ENCODE results near the gene LRP1.

Gene LRP1

DNA sequence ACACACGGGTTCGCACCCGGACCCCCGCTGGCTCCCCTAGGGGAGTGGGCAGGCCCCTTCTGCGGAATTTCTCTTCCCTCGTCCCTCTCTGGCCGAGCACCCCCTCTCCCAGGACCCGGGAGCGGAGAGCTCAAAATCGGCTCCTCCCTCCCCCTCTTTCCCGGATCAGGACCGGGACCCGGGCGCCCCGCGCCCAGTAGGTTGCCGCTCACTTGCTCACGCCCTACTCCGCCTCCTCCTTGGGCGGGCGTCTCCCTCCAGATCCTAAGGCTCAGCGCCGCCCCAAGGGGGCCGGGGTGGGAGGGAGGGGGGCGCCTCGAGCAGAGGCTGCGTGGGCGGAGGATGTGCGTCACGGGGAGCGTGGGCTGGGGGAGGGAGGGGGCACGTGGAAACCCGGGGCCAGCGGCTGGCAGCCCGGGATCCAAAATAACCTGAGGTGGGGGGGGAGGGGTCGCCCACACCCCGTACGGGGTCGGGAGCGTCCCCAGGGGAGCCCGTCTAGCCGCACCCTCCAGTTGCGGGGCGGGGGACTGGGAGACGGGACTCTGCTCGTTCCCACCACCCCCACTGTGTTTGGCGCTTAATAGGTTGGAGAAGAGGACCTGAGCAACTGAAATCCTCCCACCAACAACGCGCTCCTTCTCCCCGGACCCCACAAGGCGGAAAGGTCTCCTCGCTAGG, 41.1 kb upstream of the LRP1 start:
- DNase-seq (ENCODE audit: insufficient read length, low spot score) (peak; percentile 54), FAIRE-seq (no peak)
- TF ChIP-seq, protein P1, sequence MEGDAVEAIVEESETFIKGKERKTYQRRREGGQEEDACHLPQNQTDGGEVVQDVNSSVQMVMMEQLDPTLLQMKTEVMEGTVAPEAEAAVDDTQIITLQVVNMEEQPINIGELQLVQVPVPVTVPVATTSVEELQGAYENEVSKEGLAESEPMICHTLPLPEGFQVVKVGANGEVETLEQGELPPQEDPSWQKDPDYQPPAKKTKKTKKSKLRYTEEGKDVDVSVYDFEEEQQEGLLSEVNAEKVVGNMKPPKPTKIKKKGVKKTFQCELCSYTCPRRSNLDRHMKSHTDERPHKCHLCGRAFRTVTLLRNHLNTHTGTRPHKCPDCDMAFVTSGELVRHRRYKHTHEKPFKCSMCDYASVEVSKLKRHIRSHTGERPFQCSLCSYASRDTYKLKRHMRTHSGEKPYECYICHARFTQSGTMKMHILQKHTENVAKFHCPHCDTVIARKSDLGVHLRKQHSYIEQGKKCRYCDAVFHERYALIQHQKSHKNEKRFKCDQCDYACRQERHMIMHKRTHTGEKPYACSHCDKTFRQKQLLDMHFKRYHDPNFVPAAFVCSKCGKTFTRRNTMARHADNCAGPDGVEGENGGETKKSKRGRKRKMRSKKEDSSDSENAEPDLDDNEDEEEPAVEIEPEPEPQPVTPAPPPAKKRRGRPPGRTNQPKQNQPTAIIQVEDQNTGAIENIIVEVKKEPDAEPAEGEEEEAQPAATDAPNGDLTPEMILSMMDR (IDR thresholded peaks at IDR 0.05; ENCODE audit: insufficient read depth, missing control alignments): no peak

DNA sequence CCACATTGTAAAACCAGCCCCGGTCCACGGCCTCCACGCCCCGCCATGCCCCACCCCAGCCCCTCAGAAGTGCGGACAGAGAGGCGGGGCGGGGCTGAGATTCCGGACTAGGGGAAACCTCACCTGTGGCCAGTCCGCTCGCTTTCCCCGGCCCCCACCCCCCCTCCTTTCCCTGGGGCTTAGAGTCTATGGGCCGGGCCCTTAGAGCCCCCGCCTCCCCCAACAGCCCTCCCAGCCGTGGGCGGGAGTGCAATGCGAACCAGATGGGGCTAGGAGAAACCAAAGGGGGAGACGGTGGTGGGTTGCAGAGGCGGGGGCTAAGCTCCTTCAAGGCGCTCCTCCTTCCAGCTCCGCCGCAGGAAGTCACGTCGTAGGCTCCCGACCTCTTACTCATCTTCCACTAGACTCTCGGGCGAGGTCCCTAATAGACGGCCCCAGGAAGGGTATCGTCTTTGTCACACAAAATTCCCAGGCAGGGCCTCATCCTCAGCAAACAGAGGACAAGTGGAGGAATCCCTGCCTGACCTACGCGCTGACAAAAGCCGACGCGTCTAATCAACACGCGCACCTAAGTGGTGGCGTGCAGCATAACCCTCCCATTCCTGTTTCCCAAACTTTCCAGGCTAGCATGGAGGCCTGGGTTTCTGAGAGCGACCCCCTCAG, 40.5 kb upstream of the LRP1 start:
- DNase-seq (ENCODE audit: insufficient read length, low spot score) (peak; percentile 21), FAIRE-seq (no peak)
- TF ChIP-seq, protein P1 (IDR thresholded peaks at IDR 0.05; ENCODE audit: insufficient read depth, missing control alignments): no peak

DNA sequence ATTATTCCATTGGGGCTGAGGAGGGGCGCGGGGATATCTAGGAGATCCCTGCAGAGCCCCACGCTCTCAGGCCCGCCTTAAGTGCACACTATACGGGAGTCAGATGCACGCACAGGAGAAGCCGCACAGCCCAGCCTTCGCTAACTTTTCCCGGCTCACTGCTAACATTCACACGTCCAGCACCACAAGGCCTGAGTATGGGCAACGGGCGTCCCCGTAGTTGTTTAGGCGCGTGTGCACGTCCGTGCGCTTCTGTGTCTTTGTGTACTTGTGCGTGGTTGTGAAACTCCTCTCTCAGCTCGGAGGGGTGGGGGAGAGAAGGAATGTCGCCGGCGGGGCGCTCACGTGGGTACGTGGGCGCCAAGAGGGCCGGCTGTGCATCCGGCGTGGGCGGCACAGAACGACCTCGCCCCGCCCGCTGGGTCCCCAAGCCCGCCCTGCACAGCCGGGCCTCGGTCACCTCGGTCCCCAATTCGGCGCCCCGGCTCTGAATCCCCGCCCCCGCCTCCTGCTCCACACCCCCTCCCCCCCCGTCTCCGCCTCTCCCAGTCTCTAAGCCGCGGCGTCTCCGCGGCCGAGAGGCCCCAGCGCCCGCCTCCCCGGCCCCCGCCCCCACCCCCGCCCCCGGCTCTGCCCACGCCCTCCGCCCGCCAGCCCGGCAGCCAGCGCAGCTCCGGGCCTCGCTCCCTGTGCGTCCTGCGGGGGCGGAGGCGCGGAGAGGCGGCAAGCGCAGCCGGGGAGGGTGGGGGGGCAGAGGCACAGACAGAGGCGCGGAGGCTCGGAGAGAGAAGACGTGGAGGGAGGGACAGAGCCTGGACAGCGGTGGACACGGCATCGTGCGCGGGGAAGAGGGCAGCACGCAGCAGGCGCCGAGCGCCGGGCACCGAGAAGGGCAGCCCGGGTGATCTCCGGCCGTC, 39.7 kb upstream of the LRP1 start, which contains the start of gene NAB2:
NAB2 (plus strand) TSS at position 761 of the 917 bp plus-strand sequence. CDS start 158 bp downstream, outside the sequence.
- TF ChIP-seq, protein P1 (IDR thresholded peaks at IDR 0.05; ENCODE audit: insufficient read depth, missing control alignments): no peak
- DNase-seq (ENCODE audit: insufficient read length, low spot score) (peak; percentile 73), FAIRE-seq (no peak)

DNA sequence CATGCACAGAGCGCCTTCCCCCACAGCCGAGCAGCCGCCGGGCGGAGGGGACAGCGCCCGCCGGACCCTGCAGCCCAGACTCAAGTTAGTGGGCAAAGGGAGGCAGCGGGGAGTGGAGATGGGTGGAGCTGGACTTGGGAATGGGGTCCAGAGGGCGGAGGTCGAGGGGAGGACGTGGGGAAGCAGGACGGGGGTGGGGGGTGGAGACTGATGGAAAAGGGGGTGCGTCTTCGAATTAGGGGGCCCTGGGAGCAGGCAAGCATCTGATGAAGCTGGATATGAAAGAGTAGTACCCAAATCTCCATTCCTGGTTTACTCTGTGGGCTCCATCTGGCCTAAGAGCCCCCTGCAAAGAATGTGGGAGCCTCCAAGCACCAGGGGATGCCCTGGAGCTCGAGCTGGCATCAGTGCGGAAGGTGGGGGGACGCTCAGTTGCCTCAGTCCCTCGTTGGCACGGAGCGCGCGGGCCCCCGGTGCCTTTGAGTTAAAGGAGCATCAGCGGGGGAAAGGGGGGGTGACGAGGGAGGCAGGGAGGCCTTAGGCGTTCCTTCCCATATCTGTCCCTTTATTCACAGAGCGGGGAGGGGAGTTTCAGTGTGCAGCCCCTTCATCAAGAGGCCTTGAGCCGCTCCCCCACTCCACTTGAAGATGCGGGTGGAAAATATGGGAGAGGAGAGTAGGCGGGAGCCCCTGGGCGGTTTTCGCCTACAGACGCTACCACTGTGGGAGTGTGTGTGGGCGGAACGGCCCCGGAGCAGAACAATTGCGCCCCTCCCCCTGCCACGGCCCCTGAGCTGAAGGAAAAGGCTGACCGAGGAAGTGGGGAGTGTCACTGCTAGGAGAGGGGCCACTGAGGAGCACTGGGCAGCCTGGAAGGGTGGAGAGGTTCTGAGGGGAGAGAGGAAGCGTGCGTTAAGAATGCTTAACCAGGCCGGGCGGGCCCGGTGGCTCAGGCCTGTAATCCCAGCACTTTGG, 38.7 kb upstream of the LRP1 start:
- FAIRE-seq: no peak
- DNase-seq (ENCODE audit: insufficient read length, low spot score): no peak
- TF ChIP-seq, protein P1 (IDR thresholded peaks at IDR 0.05; ENCODE audit: insufficient read depth, missing control alignments): no peak

DNA sequence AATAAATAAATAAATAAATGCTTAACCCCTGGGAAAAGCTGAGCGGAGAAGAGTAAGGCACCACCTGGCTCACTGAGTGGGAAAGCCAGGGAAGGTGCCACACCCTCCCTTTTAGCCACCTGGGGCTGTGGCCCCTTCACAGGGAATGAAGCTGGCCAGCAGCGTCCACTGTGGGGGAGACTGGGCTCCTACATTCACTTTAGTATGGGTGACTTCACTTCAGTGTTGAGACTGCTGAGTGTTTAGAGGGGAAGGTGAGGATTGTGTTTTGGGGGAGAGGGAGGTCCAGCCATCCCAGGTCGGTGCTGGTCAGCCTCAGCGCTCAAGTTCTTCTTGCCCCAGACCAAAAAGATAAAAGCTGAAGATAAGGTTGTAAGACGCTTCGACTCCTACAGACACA, 37.8 kb upstream of the LRP1 start:
- FAIRE-seq (no peak), DNase-seq (ENCODE audit: insufficient read length, low spot score) (no peak)
- TF ChIP-seq, protein P1 (IDR thresholded peaks at IDR 0.05; ENCODE audit: insufficient read depth, missing control alignments): no peak

DNA sequence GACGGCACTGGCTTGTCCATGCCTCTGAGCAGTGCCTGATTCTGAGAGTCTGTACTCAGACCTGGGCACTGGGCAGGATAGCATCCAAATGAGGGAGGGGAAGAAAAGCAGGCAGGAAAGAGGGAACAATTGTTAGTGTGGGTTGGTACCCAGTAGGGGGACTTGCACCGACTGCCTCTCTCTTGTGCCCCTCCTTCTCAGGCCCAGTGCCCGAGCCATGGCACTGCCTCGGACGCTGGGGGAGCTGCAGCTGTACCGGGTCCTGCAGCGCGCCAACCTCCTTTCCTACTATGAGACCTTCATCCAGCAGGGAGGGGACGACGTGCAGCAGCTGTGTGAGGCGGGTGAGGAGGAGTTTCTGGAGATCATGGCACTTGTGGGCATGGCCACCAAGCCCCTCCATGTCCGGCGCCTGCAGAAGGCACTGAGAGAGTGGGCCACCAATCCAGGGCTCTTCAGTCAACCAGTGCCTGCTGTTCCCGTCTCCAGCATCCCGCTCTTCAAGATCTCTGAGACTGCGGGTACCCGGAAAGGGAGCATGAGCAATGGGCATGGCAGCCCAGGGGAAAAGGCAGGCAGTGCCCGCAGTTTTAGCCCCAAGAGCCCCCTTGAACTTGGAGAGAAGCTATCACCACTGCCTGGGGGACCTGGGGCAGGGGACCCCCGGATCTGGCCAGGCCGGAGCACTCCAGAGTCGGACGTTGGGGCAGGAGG, 37.2 kb upstream of the LRP1 start:
- TF ChIP-seq, protein P1 (IDR thresholded peaks at IDR 0.05; ENCODE audit: insufficient read depth, missing control alignments): no peak
- FAIRE-seq: no peak
- DNase-seq (ENCODE audit: insufficient read length, low spot score): no peak

All from D721Med (cell line).